ELF-1 (cell line): ENCODE data around the gene ZNF74.

Source experiments
- DNase-seq: peaks from one replicate; pipeline ENCODE4 v3.0.0-alpha.2; 2016; ENCODE audit warnings: low read depth, low spot score

The ZNF74 gene

DNA sequence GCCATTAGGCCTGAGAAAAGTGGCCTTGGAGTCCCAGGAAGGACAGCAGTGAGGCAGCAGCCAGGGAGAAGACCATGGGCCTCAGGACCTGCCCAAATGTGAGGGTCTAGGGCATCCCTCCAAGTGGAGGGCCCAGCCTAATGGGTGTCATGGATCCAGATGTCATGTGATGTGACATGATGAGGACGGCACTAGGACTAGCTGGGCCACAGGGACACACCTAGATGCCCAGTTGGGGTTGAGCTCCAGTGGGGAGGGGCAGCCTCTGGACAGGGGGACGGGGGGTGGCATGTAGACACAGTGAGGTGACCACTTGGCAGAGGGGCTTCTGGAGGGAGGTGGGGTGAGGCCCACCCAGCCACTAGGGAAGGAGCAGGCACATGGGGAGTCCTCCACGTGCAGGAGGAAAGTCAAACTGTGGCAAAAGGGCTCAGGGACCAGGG lies 38.3 kb downstream of the ZNF74 start:
- DNase-seq, result no peak

DNA sequence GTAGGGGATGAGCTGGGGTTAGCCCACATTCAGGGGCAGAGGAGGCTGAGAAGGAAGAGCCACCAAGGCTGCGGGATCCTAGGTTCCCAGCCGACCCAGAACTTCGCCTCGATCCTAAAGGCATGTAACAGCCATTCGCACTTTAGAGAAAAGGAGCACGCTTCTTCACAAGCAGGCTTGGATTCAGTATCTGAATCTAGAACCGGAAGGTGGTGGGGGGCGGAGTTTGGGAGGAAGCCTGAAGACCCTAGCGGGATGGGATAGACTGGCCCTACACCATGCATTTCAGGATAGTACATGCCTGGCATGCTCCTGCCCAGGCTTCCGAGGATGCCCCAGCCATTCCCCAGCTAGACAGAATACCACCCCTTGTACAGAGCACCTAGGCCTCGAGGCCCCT lies 39.2 kb downstream of the ZNF74 start:
- DNase-seq, result no peak

GRCh38 chr22:20433686-20434241 lies 39.8 kb downstream of the ZNF74 start:
- DNase-seq, result no peak

DNA sequence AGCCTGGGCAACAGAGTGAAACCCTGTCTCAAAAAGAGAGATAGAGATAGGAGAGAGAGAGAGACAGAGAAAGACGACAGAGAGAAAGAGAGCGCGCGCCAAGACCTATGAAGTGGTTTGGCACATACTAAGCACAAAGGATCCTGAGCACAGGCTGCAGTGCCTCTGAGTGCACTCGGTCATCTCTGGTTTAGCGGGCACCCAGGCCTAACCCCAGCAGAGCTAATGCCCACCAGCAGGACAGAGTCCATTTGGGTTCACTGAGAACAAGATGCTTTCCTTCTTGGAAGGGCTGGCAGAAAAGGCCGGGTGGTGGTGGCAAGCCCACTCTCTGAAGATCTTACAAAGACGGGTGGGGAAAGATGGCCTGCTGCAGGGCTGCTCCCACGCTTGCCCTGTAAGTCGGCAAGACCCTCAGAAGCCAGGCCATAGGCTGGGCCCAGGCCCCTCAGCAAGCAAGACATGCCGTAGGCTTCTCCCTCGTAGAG lies 40.4 kb downstream of the ZNF74 start:
- DNase-seq, result no peak

GRCh38 chr22:20434773-20435172 lies 40.8 kb downstream of the ZNF74 start:
- DNase-seq, result no peak

DNA sequence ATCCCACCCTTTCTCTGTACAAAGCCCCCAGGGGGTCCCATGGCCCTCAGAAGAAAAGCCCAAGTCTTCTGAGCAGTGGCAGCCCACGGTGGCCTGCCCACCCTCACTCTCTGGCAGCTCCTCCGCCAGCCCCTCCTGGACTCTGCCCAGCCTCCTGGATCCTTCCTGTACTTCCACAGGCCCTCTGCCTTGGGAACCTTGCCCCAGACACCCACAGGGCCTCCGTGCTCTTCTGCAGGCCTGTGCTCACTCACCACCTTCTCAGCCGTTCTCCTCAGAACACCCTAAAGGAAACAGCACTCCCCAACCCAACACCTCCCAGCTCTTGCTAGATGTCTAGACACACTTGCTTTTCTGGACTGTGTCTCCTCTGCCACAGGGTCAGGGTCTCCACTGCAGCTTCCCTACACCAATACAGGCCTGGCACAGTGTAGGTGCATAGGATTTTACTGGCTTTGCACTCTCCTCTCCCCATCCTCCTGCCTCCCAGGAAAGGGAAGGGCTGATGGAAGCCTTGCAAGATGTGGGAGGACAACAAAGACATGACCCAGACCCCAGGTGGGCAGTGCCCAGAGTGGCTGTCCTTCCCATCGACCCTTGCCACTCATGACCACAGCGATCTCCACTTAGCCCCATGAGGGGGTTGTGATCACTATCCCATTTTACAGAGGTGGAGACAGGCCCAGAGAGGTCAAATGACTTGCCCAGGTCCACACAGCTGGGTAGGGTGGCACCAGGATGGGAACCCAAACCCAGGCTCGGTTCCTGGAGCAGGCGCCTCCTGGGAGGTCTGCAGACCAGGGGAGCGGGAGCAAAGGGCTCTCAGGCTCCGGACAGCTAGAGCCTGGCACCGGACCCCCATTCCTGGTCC lies 41.7 kb downstream of the ZNF74 start:
- DNase-seq, result no peak

DNA sequence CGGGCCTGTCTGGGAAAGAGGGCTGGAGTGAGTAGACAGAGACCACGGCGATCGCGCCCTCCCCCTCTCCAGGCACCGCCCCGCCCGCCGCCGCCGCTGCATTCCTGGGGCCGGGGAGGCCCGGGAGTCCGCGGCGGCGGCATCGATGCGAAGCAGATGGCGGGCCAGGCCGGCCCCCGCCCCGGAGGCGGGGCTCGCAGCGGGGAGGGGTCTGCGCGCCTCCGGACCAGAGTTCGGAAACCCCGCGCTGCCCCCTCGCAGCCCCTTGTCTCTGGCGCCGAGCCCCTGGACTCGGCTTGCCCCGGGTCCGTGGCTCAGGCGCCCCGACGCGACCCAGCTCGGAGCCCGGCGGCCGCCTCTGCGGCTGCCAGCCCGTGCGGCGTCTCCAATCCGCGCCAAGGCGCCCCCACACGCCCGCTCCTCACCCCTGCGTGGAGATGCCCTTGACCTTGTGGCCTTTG lies 42.4 kb downstream of the ZNF74 start:
- peak; percentile 60 for DNase-seq

GRCh38 chr22:20436768-20437612 lies 43.0 kb downstream of the ZNF74 start:
- no peak for DNase-seq

DNA sequence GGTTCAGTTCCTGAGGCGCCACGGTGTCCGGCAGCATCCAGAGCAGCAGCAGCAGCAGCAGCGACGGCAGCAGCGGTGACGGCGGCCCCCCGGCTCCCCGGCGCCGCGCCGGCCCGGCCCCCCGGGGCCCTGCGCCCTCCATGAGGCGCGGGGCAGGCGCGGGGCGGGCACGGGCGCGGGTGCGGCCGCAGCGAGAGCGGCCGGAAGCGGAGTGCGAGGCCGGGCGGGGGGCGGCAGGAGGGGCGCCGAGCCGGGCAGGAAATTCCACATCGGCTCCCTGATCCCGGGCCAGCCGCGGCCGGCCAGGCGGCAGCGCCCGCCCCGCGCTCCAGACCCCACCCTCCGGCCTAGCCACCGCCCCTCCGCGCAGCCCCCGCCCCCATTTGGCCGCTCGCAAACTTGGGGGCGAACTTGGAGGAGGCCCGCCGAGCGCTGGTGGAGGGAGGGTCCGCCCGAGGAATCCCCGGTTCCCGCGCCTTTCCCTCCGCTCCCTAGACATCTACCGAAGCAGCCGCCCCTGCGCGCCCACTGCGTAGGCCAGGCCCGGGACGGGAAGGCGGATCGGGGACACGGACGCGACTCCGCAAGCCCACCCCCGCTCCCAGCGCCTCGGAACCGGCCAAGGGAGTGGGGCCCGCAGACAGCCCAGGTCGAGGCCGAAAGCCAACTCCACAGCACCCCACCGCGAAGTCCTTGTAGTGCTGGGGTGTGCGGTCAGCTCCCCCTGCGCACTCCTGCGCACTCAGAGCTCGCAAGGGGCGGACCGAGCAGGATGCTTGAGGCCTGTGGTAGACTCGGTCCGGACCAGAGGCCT lies 43.9 kb downstream of the ZNF74 start, which contains the start of gene SCARF2:
Gene SCARF2 (minus strand): TSS at position 213 of the 814 bp plus-strand sequence. CDS start 71 bp downstream, at position 142.
- DNase-seq, result no peak

GRCh38 chr22:20438427-20438677 lies 44.4 kb downstream of the ZNF74 start:
- DNase-seq, result no peak

DNA sequence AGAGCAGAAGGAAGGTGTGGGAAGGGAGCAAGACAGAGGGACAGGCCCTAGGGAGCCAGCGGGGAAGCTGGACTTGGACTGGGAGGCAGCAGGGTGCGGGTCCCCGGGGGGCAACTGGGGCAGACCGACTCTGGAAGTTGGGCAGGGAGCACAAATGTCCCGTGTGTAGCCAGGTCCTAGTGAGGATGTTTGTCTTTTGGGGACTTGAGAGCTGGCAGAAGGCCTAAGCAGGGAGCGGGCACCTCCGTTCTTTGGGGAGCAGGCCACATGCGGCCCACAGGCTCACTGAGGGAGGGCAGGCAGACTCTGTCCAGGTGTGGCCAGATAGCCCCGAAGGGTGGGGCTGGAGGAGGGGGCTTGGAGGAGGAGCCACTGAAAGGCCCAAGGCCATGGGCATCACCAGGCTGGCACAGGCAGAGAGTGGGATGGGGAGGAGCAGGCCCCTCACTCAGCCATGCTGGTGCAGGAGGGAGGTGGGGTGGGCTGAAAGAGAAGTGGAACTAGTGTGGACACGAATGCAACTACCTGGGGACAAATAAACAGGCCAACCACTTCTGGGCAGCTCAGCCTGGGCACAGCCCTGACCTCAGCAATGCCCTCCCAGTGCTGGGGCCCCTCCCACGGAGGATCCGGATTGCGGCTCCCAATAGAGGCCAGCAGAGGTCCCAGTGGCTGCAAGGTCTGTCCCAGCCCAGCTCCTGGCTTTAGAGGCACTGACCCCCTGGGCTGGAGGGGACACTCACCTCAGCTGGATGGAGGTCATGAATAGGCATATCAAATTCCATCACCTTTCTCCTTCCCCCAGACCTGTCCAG lies 44.9 kb downstream of the ZNF74 start:
- DNase-seq, result no peak

DNA sequence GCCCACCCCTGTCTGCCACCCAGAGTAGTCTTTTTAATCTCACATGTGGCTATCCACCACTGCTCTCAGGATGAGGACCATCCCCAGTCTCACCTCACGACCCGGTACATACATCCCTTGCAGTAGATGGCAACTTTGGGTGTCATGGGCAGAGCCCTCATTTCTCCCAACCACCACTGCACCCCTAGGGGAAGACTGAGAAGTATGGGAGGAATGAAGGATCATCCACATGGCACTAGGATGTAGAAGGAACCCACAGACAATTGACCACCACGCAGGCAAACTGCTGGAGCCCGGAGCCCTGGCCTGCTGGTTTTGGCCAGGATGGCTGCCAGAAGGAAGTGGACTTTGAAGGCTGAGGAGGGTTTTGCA lies 45.6 kb downstream of the ZNF74 start:
- no peak for DNase-seq

- no peak for DNase-seq
Observed at GRCh38 chr22:20439928-20440575, 46.1 kb downstream of the ZNF74 start.

GRCh38 chr22:20440637-20441591 lies 47.0 kb downstream of the ZNF74 start:
- DNase-seq, result no peak

- DNase-seq, result peak; percentile 63
Observed at GRCh38 chr22:20441631-20442484, 47.9 kb downstream of the ZNF74 start.

- no peak for DNase-seq
Observed at GRCh38 chr22:20442485-20443284, 48.7 kb downstream of the ZNF74 start.

- no peak for DNase-seq
Observed at GRCh38 chr22:20444325-20444724, 50.4 kb downstream of the ZNF74 start.
